Measurements from ENCODE around the gene ABRAXAS1. TPM values are rescaled to one million over a fixed set of nuclear protein-coding genes. Genes with fewer than 3 reads are reported as not detected.
"Not testable (repeated sequence)": the region's sequence is repeated elsewhere in the genome, so short reads cannot be mapped to it uniquely, and the experiment has no call there.

ABRAXAS1 gene
- 10 to 100 TPM; 19.7 to 20.9 TPM for total RNA-seq

GRCh38 chr4:83484500-83485461 is at the start of gene ABRAXAS1:
ABRAXAS1 (minus strand) TSS chr4:83485100; CDS start chr4:83485072, 28 bp downstream.
- Mint-ChIP-seq H3K4me1 (ENCODE audit: low read depth) (peaks cover 19% of the 10 kb centered on the region), H3K27me3 (ENCODE audit: low read depth) (no peaks in the 10 kb centered on the region), H3K36me3 (ENCODE audit: low read depth) (peaks cover 4% of the 10 kb centered on the region), H3K27ac (peak within 1 kb of the TSS; percentile 91), H3K4me3 (peak within 1 kb of the TSS; percentile 99), H3K9me3 (no peaks in the 10 kb centered on the region)
- CTCF ChIA-PET, result interaction anchor here (0.6 to 1.3 kb wide), 3 partner anchors 13 to 203 kb away, joined by 3 to 4 read pairs (median 3); no protein-coding TSS in a partner anchor
- intact Hi-C loops (cut with micrococcal nuclease), result loop anchor here (1.0 to 10.0 kb wide), 10 partner anchors 20 to 1200 kb away; partner anchors contain the start of genes COPS4, COQ2, GPAT3 and HELQ
- peak; percentile 92 for DNase-seq

GRCh38 chr4:83527671-83528070 is 42.8 kb upstream of the ABRAXAS1 start:
- Mint-ChIP-seq H3K4me3 (no peak overlapping the region), H3K36me3 (ENCODE audit: low read depth) (no peaks in the 10 kb centered on the region)
- intact Hi-C loops (cut with micrococcal nuclease), result no loop called here

GRCh38 chr4:83522239-83522638 is 37.3 kb upstream of the ABRAXAS1 start:
- Mint-ChIP-seq H3K27ac (no peak overlapping the region), H3K36me3 (ENCODE audit: low read depth) (no peaks in the 10 kb centered on the region), H3K4me3 (no peak overlapping the region), H3K27me3 (ENCODE audit: low read depth) (peaks cover 7% of the 10 kb centered on the region), H3K9me3 (no peaks in the 10 kb centered on the region), H3K4me1 (ENCODE audit: low read depth) (no peaks in the 10 kb centered on the region)
- CTCF ChIA-PET, result no interaction called here
- intact Hi-C loops (cut with micrococcal nuclease), result no loop called here
- DNase-seq, result no peak

More at GRCh38 chr4:83527671-83528070, 42.8 kb upstream of the ABRAXAS1 start:
- Mint-ChIP-seq H3K4me1 (ENCODE audit: low read depth) (no peaks in the 10 kb centered on the region), H3K27ac (no peak overlapping the region), H3K27me3 (ENCODE audit: low read depth) (peaks cover 7% of the 10 kb centered on the region), H3K9me3 (no peaks in the 10 kb centered on the region)
- CTCF ChIA-PET, result interaction anchor here (0.6 kb wide), 1 partner anchor 39 kb away, joined by 6 read pairs; no protein-coding TSS in a partner anchor
- DNase-seq, result no peak

GRCh38 chr4:83516042-83516772 is 31.3 kb upstream of the ABRAXAS1 start:
- no peak overlapping the region for H3K4me3 Mint-ChIP-seq
- no peaks in the 10 kb centered on the region for H3K4me1 Mint-ChIP-seq (ENCODE audit: low read depth)
- no peak for DNase-seq
- CTCF ChIA-PET, result no interaction called here
- H3K9me3 Mint-ChIP-seq, result no peaks in the 10 kb centered on the region
- no peaks in the 10 kb centered on the region for H3K27me3 Mint-ChIP-seq (ENCODE audit: low read depth)
- intact Hi-C loops (cut with micrococcal nuclease), result no loop called here
- H3K36me3 Mint-ChIP-seq (ENCODE audit: low read depth), result no peaks in the 10 kb centered on the region
- no peak overlapping the region for H3K27ac Mint-ChIP-seq

GRCh38 chr4:83510442-83510841 is 25.5 kb upstream of the ABRAXAS1 start:
- Mint-ChIP-seq H3K4me1 (ENCODE audit: low read depth) (no peaks in the 10 kb centered on the region), H3K27me3 (ENCODE audit: low read depth) (no peaks in the 10 kb centered on the region), H3K36me3 (ENCODE audit: low read depth) (no peaks in the 10 kb centered on the region), H3K27ac (no peak overlapping the region), H3K9me3 (no peaks in the 10 kb centered on the region), H3K4me3 (no peak overlapping the region)
- no peak for DNase-seq
- CTCF ChIA-PET, result interaction anchor here (0.8 to 4.3 kb wide), 4 partner anchors 73 to 135 kb away, joined by 4 to 54 read pairs (median 7); no protein-coding TSS in a partner anchor
- intact Hi-C loops (cut with micrococcal nuclease), result no loop called here

- not testable (repeated sequence) for H3K27me3 Mint-ChIP-seq (ENCODE audit: low read depth); H3K36me3 Mint-ChIP-seq (ENCODE audit: low read depth); H3K27ac Mint-ChIP-seq; H3K4me3 Mint-ChIP-seq; H3K9me3 Mint-ChIP-seq; H3K4me1 Mint-ChIP-seq (ENCODE audit: low read depth)
- CTCF ChIA-PET, result interaction anchor here (0.7 to 4.3 kb wide), 11 partner anchors 10 to 136 kb away, joined by 3 to 54 read pairs (median 5); partner anchors contain the start of gene GPAT3
- intact Hi-C loops (cut with micrococcal nuclease), result loop anchor here (1.0 to 5.0 kb wide), 6 partner anchors 24 to 993 kb away; partner anchors contain the start of gene ABRAXAS1
- DNase-seq, result peak; percentile 79
These were observed 24.3 kb upstream of the ABRAXAS1 start for GRCh38 chr4:83509156-83509585.

GRCh38 chr4:83504996-83505395 is 20.1 kb upstream of the ABRAXAS1 start:
- Mint-ChIP-seq H3K27ac (no peak overlapping the region), H3K4me1 (ENCODE audit: low read depth) (peaks cover 14% of the 10 kb centered on the region), H3K4me3 (no peak overlapping the region), H3K36me3 (ENCODE audit: low read depth) (no peaks in the 10 kb centered on the region), H3K9me3 (no peaks in the 10 kb centered on the region), H3K27me3 (ENCODE audit: low read depth) (no peaks in the 10 kb centered on the region)
- DNase-seq, result no peak
- intact Hi-C loops (cut with micrococcal nuclease), result loop anchor here (1.0 to 5.0 kb wide), 3 partner anchors 20 to 997 kb away; partner anchors contain the start of gene ABRAXAS1
- CTCF ChIA-PET, result interaction anchor here (0.9 to 2.6 kb wide), 3 partner anchors 136 to 140 kb away, joined by 3 to 7 read pairs (median 5); no protein-coding TSS in a partner anchor

GRCh38 chr4:83504503-83504902 is 19.6 kb upstream of the ABRAXAS1 start:
- no peak overlapping the region for H3K4me3 Mint-ChIP-seq
- CTCF ChIA-PET, result interaction anchor here (1.3 to 2.6 kb wide), 2 partner anchors 136 to 141 kb away, joined by 5 to 7 read pairs; no protein-coding TSS in a partner anchor

GRCh38 chr4:83503974-83504373 is 19.1 kb upstream of the ABRAXAS1 start:
- no peaks in the 10 kb centered on the region for H3K9me3 Mint-ChIP-seq
- intact Hi-C loops (cut with micrococcal nuclease), result loop anchor here (1.0 kb wide), 1 partner anchor 19 kb away; the partner anchor contains the start of gene ABRAXAS1
- H3K4me1 Mint-ChIP-seq (ENCODE audit: low read depth), result peaks cover 14% of the 10 kb centered on the region
- no peaks in the 10 kb centered on the region for H3K27me3 Mint-ChIP-seq (ENCODE audit: low read depth)
- no peaks in the 10 kb centered on the region for H3K36me3 Mint-ChIP-seq (ENCODE audit: low read depth)
- DNase-seq, result peak; percentile 49
- H3K4me3 Mint-ChIP-seq, result no peak overlapping the region
- CTCF ChIA-PET, result interaction anchor here (1.3 to 2.6 kb wide), 2 partner anchors 137 to 141 kb away, joined by 5 to 7 read pairs; no protein-coding TSS in a partner anchor
- peak overlapping the region; percentile 64 for H3K27ac Mint-ChIP-seq

More at GRCh38 chr4:83504503-83504902, 19.6 kb upstream of the ABRAXAS1 start:
- peak; percentile 12 for DNase-seq
- Mint-ChIP-seq H3K4me1 (ENCODE audit: low read depth) (peaks cover 14% of the 10 kb centered on the region), H3K27me3 (ENCODE audit: low read depth) (no peaks in the 10 kb centered on the region), H3K27ac (peak overlapping the region; percentile 64), H3K36me3 (ENCODE audit: low read depth) (no peaks in the 10 kb centered on the region), H3K9me3 (no peaks in the 10 kb centered on the region)
- intact Hi-C loops (cut with micrococcal nuclease), result loop anchor here (1.0 kb wide), 1 partner anchor 19 kb away; the partner anchor contains the start of gene ABRAXAS1

- H3K36me3 Mint-ChIP-seq (ENCODE audit: low read depth); intact Hi-C loops (cut with micrococcal nuclease); H3K27me3 Mint-ChIP-seq (ENCODE audit: low read depth); DNase-seq; H3K4me3 Mint-ChIP-seq; H3K9me3 Mint-ChIP-seq; CTCF ChIA-PET; H3K27ac Mint-ChIP-seq: not testable (repeated sequence)
- H3K4me1 Mint-ChIP-seq (ENCODE audit: low read depth), result peaks cover 14% of the 10 kb centered on the region
These were observed 16.8 kb upstream of the ABRAXAS1 start for GRCh38 chr4:83501671-83502070.

GRCh38 chr4:83498187-83498586 is 13.3 kb upstream of the ABRAXAS1 start:
- Mint-ChIP-seq H3K36me3 (ENCODE audit: low read depth) (no peaks in the 10 kb centered on the region), H3K27ac (no peak overlapping the region), H3K9me3 (no peaks in the 10 kb centered on the region), H3K4me1 (ENCODE audit: low read depth) (no peaks in the 10 kb centered on the region), H3K27me3 (ENCODE audit: low read depth) (no peaks in the 10 kb centered on the region), H3K4me3 (no peak overlapping the region)
- intact Hi-C loops (cut with micrococcal nuclease), result no loop called here
- CTCF ChIA-PET, result interaction anchor here (1.1 to 1.2 kb wide), 3 partner anchors 9 to 142 kb away, joined by 4 to 9 read pairs (median 5); partner anchors contain the start of gene ABRAXAS1
- no peak for DNase-seq
